Measurements from ENCODE around the gene LGALS3BP. TPM values are rescaled to one million over a fixed set of nuclear protein-coding genes. Genes with fewer than 3 reads are reported as not detected.

Gene LGALS3BP
- total RNA-seq, 4 donors from 2014 or later, result 38.5 to 84.1 (median 45.7) TPM

DNA sequence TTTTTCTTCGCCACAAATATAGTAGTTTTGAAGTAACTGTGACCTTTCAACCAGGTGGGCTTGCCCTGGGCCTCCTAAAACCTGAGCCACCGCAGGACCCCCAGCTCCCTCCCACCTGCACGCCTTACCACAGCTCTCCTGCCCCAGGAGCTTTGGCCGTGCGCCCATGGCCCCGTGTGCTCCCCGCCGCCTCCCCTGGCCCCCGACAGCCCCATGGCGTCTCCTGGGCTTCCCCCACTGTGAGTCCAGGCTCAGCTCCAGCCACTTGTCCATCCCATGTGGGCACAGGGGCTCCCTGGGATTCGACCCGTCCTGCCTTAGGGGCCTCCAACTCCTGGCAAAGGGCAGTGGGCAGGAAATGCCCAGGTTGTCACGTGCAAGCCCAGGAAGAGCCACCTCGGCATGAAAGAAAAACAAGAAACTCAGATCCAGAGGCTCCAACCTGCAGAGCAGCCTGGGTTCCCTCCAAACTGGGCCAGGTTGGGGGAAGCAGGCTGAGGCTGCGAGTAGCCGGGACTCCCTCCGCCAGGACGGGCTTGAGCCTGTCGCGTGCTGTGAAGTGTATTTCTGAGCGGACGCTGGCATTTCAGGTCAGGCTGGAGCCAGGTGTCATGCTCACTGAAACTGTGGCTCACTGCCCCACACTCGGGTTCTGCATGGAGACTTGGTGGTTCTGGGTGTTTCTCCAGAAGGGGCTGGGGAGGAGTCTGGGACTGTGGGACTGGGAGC, 5.8 kb downstream of the LGALS3BP start:
- no peak overlapping the region for H3K4me3 ChIP-seq (ENCODE audit: low read depth, poor library complexity, severe bottlenecking)
- no peak for DNase-seq (ENCODE audit: low spot score in 2 of 2)
- intact Hi-C loops (cut with DNase I; ENCODE audit: low total_unique reads), result loop anchor here (5.0 kb wide), 1 partner anchor 107 kb away; no protein-coding TSS in a partner anchor
- 74 to 81% methylated on average over 23 of the region's 23 CpGs for WGBS, 2 donors
- TF ChIP-seq, protein P1, sequence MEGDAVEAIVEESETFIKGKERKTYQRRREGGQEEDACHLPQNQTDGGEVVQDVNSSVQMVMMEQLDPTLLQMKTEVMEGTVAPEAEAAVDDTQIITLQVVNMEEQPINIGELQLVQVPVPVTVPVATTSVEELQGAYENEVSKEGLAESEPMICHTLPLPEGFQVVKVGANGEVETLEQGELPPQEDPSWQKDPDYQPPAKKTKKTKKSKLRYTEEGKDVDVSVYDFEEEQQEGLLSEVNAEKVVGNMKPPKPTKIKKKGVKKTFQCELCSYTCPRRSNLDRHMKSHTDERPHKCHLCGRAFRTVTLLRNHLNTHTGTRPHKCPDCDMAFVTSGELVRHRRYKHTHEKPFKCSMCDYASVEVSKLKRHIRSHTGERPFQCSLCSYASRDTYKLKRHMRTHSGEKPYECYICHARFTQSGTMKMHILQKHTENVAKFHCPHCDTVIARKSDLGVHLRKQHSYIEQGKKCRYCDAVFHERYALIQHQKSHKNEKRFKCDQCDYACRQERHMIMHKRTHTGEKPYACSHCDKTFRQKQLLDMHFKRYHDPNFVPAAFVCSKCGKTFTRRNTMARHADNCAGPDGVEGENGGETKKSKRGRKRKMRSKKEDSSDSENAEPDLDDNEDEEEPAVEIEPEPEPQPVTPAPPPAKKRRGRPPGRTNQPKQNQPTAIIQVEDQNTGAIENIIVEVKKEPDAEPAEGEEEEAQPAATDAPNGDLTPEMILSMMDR (IDR thresholded peaks at IDR 0.05), result no peak
- no peak for TF ChIP-seq POLR2A (IDR thresholded peaks at IDR 0.05)

DNA sequence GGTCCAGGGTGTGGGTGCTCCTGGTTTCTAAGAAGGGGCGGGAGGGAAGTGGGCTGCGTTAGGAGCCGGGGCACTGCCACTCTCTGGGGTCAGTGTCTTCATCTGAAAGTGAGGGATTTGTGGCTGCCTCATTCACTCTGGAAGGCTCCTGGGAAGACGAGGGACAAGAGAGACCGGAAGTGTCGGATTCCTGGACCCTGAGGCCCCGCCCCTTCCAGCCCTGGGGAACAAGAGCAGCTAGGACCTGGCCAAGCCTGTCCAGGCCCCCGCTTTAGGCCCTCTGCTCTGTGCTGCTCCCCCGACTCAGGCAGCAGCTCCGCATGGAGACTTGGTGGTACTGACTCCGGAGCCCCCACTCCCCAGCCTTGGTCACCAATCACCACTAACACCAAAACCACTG, 6.5 kb downstream of the LGALS3BP start:
- DNase-seq (ENCODE audit: low spot score in 2 of 2), result no peak
- intact Hi-C loops (cut with DNase I; ENCODE audit: low total_unique reads), result loop anchor here (5.0 kb wide), 1 partner anchor 106 kb away; no protein-coding TSS in a partner anchor
- no peak for TF ChIP-seq POLR2A (IDR thresholded peaks at IDR 0.05)
- TF ChIP-seq, protein P1 (IDR thresholded peaks at IDR 0.05), result no peak
- 68 to 81% methylated on average over 10 of the region's 11 CpGs for WGBS, 2 donors
- no peak overlapping the region for H3K4me3 ChIP-seq (ENCODE audit: low read depth, poor library complexity, severe bottlenecking)

DNA sequence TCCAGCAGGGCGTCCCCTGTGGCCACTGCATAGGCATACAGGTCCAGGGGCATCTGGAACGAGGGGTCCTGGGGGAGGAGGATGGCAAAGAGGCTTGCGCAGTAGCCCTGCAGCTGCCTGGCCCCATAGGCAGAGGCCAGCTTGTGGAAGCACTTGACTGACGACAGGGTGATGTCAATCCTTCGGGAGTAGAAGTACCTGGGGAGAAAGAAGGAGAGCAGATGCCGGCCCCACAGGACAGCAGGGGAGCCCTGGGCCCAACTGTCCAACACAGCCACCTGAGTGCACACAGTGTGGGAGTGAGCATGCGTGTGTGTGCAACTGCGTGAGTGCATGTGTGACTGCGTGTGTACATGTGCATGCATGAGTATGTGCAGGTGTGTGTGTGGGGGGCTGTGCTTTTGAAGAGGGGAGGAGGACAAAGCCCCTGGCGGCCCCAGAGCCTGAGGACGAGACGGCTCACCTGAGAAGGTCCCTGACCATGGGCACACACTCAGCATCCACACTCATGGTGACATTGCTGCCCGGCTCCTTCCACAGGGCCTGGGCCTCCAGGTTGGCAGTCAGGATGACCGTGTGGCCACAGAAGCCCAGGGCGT, 7.1 kb downstream of the LGALS3BP start:
- H3K4me3 ChIP-seq (ENCODE audit: low read depth, poor library complexity, severe bottlenecking), result no peak overlapping the region
- no peak for DNase-seq (ENCODE audit: low spot score in 2 of 2)
- 92% methylated on average over 15 of the region's 15 CpGs for WGBS, 2 donors
- intact Hi-C loops (cut with DNase I; ENCODE audit: low total_unique reads), result loop anchor here (5.0 kb wide), 1 partner anchor 105 kb away; no protein-coding TSS in a partner anchor
- no peak for TF ChIP-seq POLR2A (IDR thresholded peaks at IDR 0.05)
- TF ChIP-seq, protein P1 (IDR thresholded peaks at IDR 0.05), result no peak

DNA sequence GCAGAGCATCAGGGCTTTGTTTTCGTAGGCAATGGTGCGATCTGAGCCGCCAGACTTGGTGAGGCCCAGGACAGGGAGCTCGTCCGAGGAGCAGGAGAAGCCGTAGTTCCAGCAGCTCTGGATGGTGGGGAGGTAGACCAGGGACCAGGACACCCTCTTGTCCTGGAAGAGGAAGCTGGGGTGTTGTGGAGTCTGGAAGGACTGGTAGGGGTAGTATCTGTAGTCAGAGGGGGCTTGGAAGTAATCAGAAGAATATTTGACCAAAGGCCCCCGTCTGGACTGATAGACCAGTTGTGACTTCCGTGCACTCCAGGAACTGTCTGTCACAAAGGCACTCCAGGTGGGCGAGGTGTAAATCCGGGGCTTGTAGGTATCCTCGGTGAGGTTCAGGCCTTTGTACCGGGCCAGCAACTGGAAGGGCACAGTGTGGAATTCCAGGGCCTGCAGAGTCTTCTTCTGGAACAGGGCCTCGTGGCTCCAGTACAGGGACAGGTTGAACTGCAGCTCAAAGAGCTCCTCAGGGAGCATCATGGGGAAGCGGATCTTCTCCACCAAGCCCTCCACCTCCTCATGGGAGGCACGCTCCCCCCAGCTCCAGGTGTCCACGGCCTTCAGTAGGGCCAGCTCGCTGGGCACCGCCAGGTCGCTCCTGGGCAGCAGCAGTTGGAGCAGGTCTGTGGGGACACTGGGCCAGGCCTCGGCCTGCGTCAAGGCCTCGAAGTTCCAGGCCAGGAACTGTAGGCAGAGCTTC, 7.8 kb downstream of the LGALS3BP start:
- WGBS, 2 donors, result 78 to 81% methylated on average over 21 to 22 of the region's 22 CpGs
- TF ChIP-seq, protein P1 (IDR thresholded peaks at IDR 0.05), result no peak
- no peak for TF ChIP-seq POLR2A (IDR thresholded peaks at IDR 0.05)
- H3K4me3 ChIP-seq (ENCODE audit: low read depth, poor library complexity, severe bottlenecking), result no peak overlapping the region
- no peak for DNase-seq (ENCODE audit: low spot score in 2 of 2)
- intact Hi-C loops (cut with DNase I; ENCODE audit: low total_unique reads), result loop anchor here (5.0 kb wide), 1 partner anchor 105 kb away; no protein-coding TSS in a partner anchor

DNA sequence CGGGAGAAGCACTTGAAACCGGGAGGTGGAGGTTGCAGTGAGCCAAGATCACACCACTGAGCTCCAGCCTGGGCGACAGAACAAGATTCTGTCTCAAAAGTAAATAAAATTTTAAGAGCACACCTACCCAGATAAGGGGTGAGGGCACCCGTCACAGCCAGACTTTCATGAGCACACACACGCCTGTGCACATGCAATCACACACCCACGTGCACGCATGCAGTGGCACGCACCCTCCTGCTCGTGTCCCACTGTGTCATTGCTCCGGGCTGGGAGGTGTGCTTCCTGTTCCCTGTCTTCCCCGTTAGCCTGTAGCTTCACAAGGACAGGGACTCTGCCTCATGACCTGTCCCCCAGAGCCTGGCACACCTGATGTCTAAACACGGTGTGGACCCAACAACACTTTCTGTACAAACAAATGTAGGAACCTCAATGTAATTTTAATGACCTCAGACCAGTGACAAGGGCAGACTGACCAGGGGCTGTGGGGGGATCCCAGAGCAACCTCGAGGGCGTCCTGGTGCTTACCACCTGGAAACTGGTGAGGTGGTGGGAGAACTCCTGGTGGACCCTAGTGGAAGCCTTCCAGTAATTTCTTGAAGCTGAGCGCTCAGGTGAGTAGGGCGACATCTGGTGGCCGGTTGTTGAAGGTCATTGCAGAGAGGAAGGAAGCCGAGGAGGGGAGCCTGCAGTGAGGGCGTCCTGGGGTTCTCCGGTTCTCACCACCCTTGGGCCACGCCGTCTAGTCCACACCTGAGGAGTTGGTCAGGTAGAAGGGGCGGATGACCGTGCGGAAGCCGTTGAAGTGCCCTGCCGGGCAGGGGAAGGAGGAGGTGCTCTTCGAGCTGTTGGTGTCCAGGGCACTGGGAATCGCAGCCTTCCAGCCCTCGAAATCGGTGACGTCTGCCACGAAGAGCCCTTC, 8.6 kb downstream of the LGALS3BP start:
- intact Hi-C loops (cut with DNase I; ENCODE audit: low total_unique reads), result loop anchor here (5.0 kb wide), 1 partner anchor 104 kb away; no protein-coding TSS in a partner anchor
- 29 to 31% methylated on average over 33 of the region's 33 CpGs for WGBS, 2 donors
- no peak overlapping the region for H3K4me3 ChIP-seq (ENCODE audit: low read depth, poor library complexity, severe bottlenecking)
- no peak for TF ChIP-seq POLR2A (IDR thresholded peaks at IDR 0.05)
- TF ChIP-seq, protein P1 (IDR thresholded peaks at IDR 0.05), result peak in 1 of 3 donors; percentile 70
- peak; percentile 73 to 97 for DNase-seq (ENCODE audit: low spot score in 2 of 2)
